ENCODE data around the gene RDX.
"Not testable (repeated sequence)": the region's sequence is repeated elsewhere in the genome, so short reads cannot be mapped to it uniquely, and the experiment has no call there.

Gene RDX

GRCh38 chr11:110199184-110199981 is 97.0 kb downstream of the RDX start:
- DNase-seq, result no peak

GRCh38 chr11:110198031-110198729 is 98.2 kb downstream of the RDX start:
- peak; percentile 35 for DNase-seq

DNA sequence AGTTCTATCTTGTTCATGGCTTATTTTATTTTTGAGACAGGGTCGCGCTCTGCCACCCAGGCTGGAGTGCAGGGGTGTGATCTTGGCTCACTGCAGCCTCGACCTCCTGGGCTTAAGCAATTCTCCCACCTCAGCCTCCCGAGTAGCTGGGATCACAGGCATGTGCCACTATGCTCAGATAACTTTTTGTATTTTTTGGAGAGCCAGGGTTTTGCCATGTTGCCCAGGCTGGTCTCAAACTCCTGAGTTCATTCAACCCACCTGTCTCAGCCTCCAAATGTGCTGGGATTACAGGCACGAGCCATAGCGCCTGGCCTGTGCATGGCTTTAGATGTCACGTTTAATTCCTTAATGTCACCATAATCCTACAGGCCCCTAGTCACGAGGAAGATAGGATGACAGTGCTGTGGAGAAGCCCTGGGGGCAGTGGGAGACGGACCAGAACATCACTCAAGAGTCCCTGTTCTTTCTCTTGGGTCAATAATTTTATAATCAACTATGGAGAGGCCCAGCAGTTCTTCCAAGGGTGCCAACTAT is 99.5 kb downstream of the RDX start:
- no peak for DNase-seq

GRCh38 chr11:110196241-110196754 is 100.1 kb downstream of the RDX start:
- peak; percentile 82 for DNase-seq

GRCh38 chr11:110194211-110194766 is 102.1 kb downstream of the RDX start:
- peak; percentile 62 for DNase-seq

DNA sequence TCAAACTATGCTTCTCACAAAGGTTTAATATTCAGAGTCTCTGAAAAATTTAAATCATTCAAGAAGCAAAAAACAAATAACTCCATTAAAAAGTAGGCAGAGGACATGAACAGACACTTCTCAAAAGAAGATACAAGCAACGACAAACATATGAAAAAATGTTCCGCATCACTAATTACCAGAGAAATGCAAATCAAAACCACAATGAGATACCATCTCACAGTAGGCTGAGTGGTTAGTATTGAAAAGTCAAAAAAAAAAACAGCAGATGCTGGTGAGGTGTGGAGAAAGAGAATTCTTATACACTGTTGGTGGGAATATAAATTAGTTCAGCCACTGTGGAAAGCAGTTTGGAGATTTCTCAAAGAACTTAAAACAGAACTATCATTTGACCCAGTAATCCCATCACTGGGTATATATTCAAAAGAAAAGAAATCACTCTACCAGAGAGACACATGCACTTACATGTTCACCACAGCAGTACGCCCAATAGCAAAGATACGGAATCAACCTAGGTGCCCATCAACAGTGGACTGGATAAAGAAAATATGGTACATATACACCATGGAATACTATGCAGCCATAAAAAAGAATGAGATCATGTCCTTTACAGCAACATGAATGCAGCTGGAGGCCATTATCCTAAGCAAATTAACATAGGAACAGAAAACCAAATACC is 103.7 kb downstream of the RDX start:
- not testable (repeated sequence) for DNase-seq

GRCh38 chr11:110190885-110191284 is 105.5 kb downstream of the RDX start:
- no peak for DNase-seq

GRCh38 chr11:110187731-110188130 is 108.7 kb downstream of the RDX start:
- DNase-seq, result no peak

- no peak for DNase-seq
Measured at GRCh38 chr11:110186867-110187266, 109.5 kb downstream of the RDX start.

- DNase-seq, result no peak
Measured at GRCh38 chr11:110186456-110186855, 110.0 kb downstream of the RDX start.

DNA sequence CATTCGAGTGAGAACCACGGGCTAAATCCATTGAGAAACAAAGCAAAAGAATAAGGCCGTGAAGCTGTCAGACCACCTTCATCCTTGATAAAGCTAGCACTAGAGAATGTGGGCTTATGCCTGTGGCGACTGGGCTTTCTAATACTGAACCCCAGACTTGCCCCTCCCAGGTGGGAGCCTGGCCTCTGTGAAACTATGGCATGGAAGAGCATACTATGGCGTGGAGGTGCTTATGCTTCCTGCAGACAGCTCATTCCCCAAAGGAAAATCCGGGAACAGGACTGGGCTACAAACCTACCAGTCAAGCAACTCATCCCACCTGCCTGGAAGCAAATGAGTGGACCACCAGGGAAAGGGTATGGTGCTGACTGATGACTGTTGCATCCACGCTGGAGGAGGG is 110.8 kb downstream of the RDX start:
- DNase-seq, result no peak

- DNase-seq, result peak; percentile 39
Measured at GRCh38 chr11:110185121-110185591, 111.3 kb downstream of the RDX start.

- DNase-seq, result no peak
Measured at GRCh38 chr11:110184456-110184855, 112.0 kb downstream of the RDX start.

- DNase-seq, result peak; percentile 69
Measured at GRCh38 chr11:110182886-110183285, 113.5 kb downstream of the RDX start.

DNA sequence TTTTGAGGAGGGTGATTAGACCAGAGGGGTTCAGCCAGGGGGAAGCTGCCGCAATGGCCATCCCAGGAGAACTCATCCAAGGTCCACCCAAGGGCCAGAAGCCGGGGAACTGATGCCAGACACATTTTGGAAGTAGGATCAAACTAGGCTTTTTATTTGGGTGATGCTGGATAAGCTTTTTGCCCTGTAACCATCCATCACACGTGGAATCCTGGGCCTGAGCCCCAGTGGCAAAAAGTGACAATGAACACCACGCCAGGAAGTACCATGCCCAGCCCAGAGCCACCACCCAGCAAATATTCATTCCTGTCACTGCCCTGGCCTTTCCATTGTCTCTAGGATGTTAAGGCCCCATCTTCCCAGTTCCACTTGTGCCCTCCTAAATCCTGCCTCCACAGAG is 117.3 kb downstream of the RDX start:
- no peak for DNase-seq

GRCh38 chr11:110177086-110177456 is 119.3 kb downstream of the RDX start:
- no peak for DNase-seq

DNA sequence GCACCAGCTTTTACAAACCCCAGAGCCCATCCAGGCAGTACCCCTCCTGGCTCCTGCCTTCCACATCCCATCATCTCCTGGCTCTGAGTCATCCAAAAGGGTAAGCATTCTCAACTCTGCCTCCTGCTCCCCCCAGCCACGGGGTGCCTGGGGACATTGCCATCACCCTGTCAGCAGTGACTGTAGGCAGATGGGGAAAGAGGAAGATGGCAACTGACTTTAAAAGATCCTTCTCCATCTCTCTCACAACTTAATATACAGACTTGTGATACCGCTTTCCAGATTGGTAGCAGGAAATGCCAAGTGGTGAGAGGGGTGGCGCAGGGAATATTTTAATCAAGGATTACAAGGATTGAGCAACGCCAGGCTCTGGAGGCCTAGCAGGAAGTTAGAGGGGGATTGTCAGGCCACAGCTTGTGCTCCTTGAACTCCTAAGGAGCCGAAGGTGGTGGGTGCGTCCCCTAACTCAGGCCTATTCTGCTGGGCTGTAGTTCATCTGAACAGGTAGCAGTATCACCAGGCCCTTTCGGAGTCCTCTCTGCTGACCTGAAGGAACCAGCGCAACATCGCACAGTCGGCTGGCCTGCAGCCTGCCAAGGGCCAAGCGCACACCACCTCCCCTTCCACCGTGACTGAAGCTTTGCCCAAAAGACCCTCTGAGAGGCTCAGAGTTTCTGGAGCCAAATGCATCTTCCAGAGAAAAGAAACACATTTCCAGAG is 119.9 kb downstream of the RDX start:
- DNase-seq, result peak; percentile 39

DNA sequence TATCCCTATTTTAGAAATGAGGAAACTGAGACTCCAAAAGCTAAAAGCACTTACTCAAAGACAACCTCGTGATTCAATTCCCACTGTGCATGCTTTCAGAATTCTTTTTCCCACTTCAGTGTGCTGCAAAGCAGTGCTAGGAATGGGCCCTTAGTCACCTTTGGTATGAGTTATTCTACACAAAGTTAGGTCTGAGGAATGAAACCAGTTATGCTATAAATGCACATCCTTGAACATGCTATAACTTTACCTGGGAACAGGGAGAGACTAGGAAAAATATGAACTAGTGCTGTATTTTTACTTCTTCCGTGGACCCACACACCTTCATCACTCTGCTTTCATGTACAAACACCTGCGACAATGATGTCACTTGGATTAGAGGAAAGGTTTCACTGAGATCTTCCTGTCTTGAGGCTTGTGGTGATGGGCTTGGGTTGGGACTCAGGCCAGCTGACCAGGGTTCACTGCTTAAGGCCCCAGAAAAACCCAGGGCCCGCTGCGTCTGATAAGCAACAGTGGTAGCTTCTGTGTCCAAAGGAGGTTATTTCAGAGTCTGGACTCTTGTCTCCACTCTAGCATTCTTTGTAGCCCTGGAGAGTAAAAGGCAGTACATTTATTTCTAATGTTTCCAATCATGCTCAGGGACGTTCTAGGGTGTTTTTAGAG is 121.6 kb downstream of the RDX start:
- peak; percentile 42 for DNase-seq

DNA sequence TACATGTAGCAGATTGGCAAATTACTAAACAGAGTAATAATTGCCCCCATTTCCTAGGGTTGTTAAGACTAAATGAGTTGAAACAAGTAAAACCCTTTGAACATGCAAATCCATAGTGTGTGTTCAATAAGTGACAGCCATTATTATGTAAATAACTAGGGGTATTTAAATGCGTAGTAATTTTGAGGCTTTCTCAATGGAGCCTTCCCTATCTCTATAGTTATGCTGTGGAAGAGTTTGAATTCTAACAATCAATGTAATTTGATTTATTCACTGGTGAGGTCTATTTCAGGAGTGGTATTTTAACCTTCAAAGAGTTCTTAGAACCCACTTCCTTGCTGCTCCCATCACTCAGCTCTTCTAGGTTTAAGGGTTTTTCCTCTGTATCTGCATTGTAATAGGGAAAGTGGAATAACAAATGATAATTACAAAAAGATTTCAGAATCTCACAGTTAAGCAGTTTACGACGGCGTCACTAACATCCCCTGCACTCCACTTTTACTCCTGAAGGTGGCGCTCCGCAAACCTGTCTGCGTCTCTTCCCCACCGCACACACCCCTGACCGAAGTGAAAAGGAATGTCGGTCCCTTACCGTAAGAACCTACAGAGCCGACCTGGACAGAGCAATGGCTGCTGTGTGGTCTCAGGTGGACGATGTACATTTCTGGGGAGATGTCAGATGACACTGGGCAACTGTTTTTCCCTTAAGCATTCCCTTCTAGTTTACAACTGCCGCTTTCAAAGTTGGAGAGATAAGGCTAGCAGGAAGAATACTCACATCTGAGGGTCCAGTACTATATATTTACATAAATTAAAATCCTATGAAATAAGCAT is 122.4 kb downstream of the RDX start:
- DNase-seq, result peak; percentile 58

DNA sequence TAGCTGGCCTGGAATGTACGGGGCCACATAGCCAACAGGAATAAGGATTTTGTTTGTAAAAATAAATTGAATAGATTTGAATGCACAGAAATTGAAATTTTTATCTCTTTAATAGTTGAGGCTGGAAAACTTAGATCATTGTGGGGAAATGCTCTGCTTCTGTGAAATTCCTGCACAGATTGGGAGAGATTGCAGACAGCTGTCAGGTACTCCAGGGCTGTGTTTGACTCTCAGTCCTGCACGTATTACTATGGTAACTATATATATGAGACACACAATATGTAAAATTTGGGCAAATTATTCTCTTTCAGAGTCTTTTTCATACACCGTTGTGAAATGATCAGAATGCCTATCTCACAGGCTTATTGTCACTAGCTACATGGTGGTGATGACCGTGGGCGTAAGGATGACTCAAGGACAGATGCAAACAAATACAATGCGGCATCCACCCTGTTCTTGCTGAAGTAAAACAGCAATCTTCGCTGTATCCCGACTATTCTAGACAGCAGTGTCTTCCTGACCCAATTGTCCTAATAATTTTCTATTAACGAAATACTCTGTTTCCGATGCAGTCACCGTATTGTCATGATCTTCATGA is 123.8 kb downstream of the RDX start:
- DNase-seq, result no peak
